HepG2 (cell line): Measurements from ENCODE around the gene RBM26. TPM values are rescaled to one million over a fixed set of nuclear protein-coding genes. Genes with fewer than 3 reads are reported as not detected.

ENCODE experiments used
- ATAC-seq: fragments of 200-7000 bp; cut with Tn5 transposase; 3 replicates; pipeline ENCODE4 v1.9.1; 2020; ENCODE audit warnings: mild to moderate bottlenecking, moderate library complexity
- BruUV-seq: library from RNA; stranded (reverse); fragments of 400-500 nt; replicated peaks from 2 replicates; lab custom pipeline; 2021; lab: Mats Ljungman, UMichigan
- CTCF ChIA-PET: fragments of 300-600 bp; formaldehyde crosslinking; extraction: SDS; loops from one replicate; lab custom pipeline; 2021; ENCODE audit warnings: low total read pairs, inconsistent platforms, low intra/inter-chr PET ratio; lab: Yijun Ruan, JAX
- POLR2A ChIA-PET: fragments of 350-600 bp; sonication (Branson Sonifier 250); formaldehyde crosslinking; loops from one replicate; lab custom pipeline; 2020; ENCODE audit warnings: antibody characterized with exemption, inconsistent platforms; lab: Yijun Ruan, JAX
- DNase-seq: peaks from one replicate; pipeline ENCODE4 v3.0.0-alpha.2; 2015; ENCODE audit warnings: low spot score
- FAIRE-seq: peaks from 3 replicates; lab custom pipeline; 2011; peaks lifted over from hg19 to GRCh38; lab: Jason Lieb, UNC
- H2AFZ ChIP-seq: one replicate; pipeline ENCODE4 v1.6.1; 2011; ENCODE audit warnings: low read length, inconsistent platforms
- H3K27ac ChIP-seq: fragments of 300-600 bp; 3 replicates; pipeline ENCODE4 v1.8.0; 2011; ENCODE audit warnings: mixed run types, mild to moderate bottlenecking, mixed read lengths, low read length, inconsistent platforms; ENCODE audit not compliant: insufficient read depth; ENCODE audit errors: extremely low read length
- H3K27me3 ChIP-seq, 2 experiments: fragments of 200-600 bp in 1 of 2; 2 replicates in 1 of 2; 3 replicates in 1 of 2; pipeline versions ENCODE4 v1.6.0 to v1.8.0; 2011; ENCODE audit warnings: low read length in 2 of 2, mild to moderate bottlenecking in 2 of 2, moderate library complexity in 2 of 2, inconsistent platforms in 1 of 2; ENCODE audit not compliant: insufficient read depth in 2 of 2, control insufficient read depth in 1 of 2
- H3K36me3 ChIP-seq, 2 experiments: fragments of 200-600 bp in 1 of 2; replicated peaks in 1 of 2; 2 replicates in 1 of 2; 3 replicates in 1 of 2; pipeline versions ENCODE4 v1.5.1 to v1.8.0; 2011; ENCODE audit warnings: low read length in 2 of 2, inconsistent platforms in 1 of 2; ENCODE audit not compliant: insufficient read depth in 2 of 2, control insufficient read depth in 1 of 2
- H3K4me1 ChIP-seq: 2 replicates; pipeline ENCODE4 v1.5.1; 2012; ENCODE audit warnings: low read length, inconsistent platforms; ENCODE audit not compliant: insufficient read depth
- H3K4me2 ChIP-seq: 2 replicates; pipeline ENCODE4 v1.6.0; 2011; ENCODE audit warnings: low read depth, low read length, inconsistent platforms
- H3K4me3 ChIP-seq, 3 experiments: fragments of 200-600 bp in 1 of 3; sonication (generic), shearing (Covaris generic) in 1 of 3; replicated peaks in 1 of 3; 2 replicates each; pipeline ENCODE4 v1.5.1; 2011 to 2016; ENCODE audit warnings: low read length in 3 of 3, inconsistent platforms in 2 of 3, low read depth in 2 of 3, mild to moderate bottlenecking in 2 of 3, control low read depth in 1 of 3, mixed read lengths in 1 of 3; ENCODE audit not compliant: insufficient read depth in 1 of 3
- H3K79me2 ChIP-seq: one replicate; pipeline ENCODE4 v1.6.1; 2011; ENCODE audit warnings: low read length, inconsistent platforms; ENCODE audit not compliant: insufficient read depth
- H3K9ac ChIP-seq: 2 replicates; pipeline ENCODE4 v1.6.0; 2011; ENCODE audit warnings: mild to moderate bottlenecking, low read depth, low read length, inconsistent platforms; ENCODE audit not compliant: insufficient read depth
- H3K9me3 ChIP-seq: 2 replicates; pipeline ENCODE4 v1.5.1; 2012; ENCODE audit warnings: mild to moderate bottlenecking, low read length
- H4K20me1 ChIP-seq: 2 replicates; pipeline ENCODE4 v1.6.0; 2011; ENCODE audit warnings: inconsistent platforms, mild to moderate bottlenecking, low read length, moderate library complexity; ENCODE audit not compliant: insufficient read depth
- CHD2 ChIP-seq: IDR thresholded peaks from 2 replicates; pipeline ENCODE4 v1.6.1; 2011; ENCODE audit warnings: low read depth, low read length, improper control_type of control experiment
- CREB1 ChIP-seq, 2 experiments: fragments of 450-650 bp in 1 of 2; IDR thresholded peaks; 2 replicates each; pipeline ENCODE4 v1.6.1; 2016 to 2017; ENCODE audit warnings: control low read depth in 1 of 2, mild to moderate bottlenecking in 1 of 2, missing compliant biosample characterization in 1 of 2, missing genetic modification characterization in 1 of 2
- NCOA1 ChIP-seq: sonication (generic); formaldehyde crosslinking; IDR thresholded peaks from 2 replicates; pipeline ENCODE4 v1.9.0; 2021; ENCODE audit warnings: missing genetic modification reagents
- RXRB ChIP-seq: IDR thresholded peaks from 2 replicates; pipeline ENCODE4 v1.6.1; 2016; ENCODE audit warnings: borderline replicate concordance, missing genetic modification reagents, missing compliant biosample characterization
- SNAI1 ChIP-seq: sonication (generic); formaldehyde crosslinking; IDR thresholded peaks from 2 replicates; pipeline ENCODE4 v1.5.0; 2020; ENCODE audit warnings: mild to moderate bottlenecking, missing genetic modification reagents, borderline replicate concordance
- TBX2 ChIP-seq: sonication (generic); formaldehyde crosslinking; IDR thresholded peaks from 2 replicates; pipeline ENCODE4 v1.5.0; 2020; ENCODE audit warnings: missing genetic modification reagents, mild to moderate bottlenecking, borderline replicate concordance
- ZMYM4 ChIP-seq: sonication (generic); formaldehyde crosslinking; IDR thresholded peaks from 2 replicates; pipeline ENCODE4 v1.8.1; 2023; ENCODE audit warnings: mild to moderate bottlenecking, missing genetic modification reagents
- ZNF570 ChIP-seq: sonication (generic); formaldehyde crosslinking; IDR thresholded peaks from 2 replicates; pipeline ENCODE4 v1.4.0; 2020; ENCODE audit warnings: mild to moderate bottlenecking, missing genetic modification reagents, borderline replicate concordance
- ZNF670 ChIP-seq: sonication (generic); formaldehyde crosslinking; IDR thresholded peaks from 2 replicates; pipeline ENCODE4 v1.8.0; 2022; ENCODE audit warnings: mild to moderate bottlenecking, missing genetic modification reagents, borderline replicate concordance
- WGBS: methylation state at CpG from one replicate; pipeline ENCODE4 v1.1.6; 2017; ENCODE audit warnings: low lambda C conversion rate; 5-methylcytosine and 5-hydroxymethylcytosine counted together
- in situ Hi-C: cut with HindIII; loops from 2 replicates; pipeline ENCODE4 v1.10.0; 2017; ENCODE audit warnings: low pct_unique_long_range_greater_than_20kb; ENCODE audit not compliant: extremely low pct_ligation_motif_present
- intact Hi-C: fragments of 100-400 bp; cut with micrococcal nuclease; formaldehyde crosslinking; loops from one replicate; pipeline ENCODE4 v1.10.0; 2022; ENCODE audit not compliant: unreplicated experiment
- polyA plus RNA-seq, 8 experiments: library from polyadenylated mRNA; depleted of rRNA in 3 of 8; stranded (reverse) in 7 of 8; unstranded in 1 of 8; fragments of >200 nt; fragmentation: Illumina TruSeq in 4 of 8; extraction: Trizol in 4 of 8; gene quantifications; 2 replicates each; pipeline versions ENCODE4 v1.2.1 to v1.2.3, GENCODE V29; 2011 to 2016; ENCODE audit warnings: low read depth in 4 of 8, missing spikeins in 1 of 8, mixed read lengths in 1 of 8; ENCODE audit not compliant: insufficient read depth in 1 of 8
- total RNA-seq, 5 experiments: library from RNA; depleted of rRNA; stranded (reverse); fragments of >200 nt; fragmentation: Illumina TruSeq; extraction: Trizol; gene quantifications; 2 replicates each; pipeline ENCODE4 v1.2.3, GENCODE V29; 2016; ENCODE audit warnings: low read depth in 1 of 5
- TF ChIP-seq, protein P1 (sequence below): sonication (generic); formaldehyde crosslinking; IDR thresholded peaks from 2 replicates; pipeline ENCODE4 v1.9.0; 2021; ENCODE audit warnings: missing genetic modification reagents, mild to moderate bottlenecking, borderline replicate concordance
- TF ChIP-seq, protein P2 (sequence below): sonication (generic); formaldehyde crosslinking; IDR thresholded peaks from 2 replicates; pipeline ENCODE4 v1.5.0; 2020; ENCODE audit warnings: missing genetic modification reagents
- TF ChIP-seq, protein P3 (sequence below), 2 experiments: sonication (generic) in 1 of 2; formaldehyde crosslinking in 1 of 2; IDR thresholded peaks; 2 replicates each; pipeline versions ENCODE4 v1.4.0 to v1.6.1; 2016 to 2020; ENCODE audit warnings: borderline replicate concordance in 1 of 2, low read depth in 1 of 2, mild to moderate bottlenecking in 1 of 2, missing genetic modification reagents in 1 of 2
- TF ChIP-seq, protein P4 (sequence below): conservative IDR thresholded peaks from 2 replicates; pipeline ENCODE4 v1.6.1; 2018; ENCODE audit warnings: missing genetic modification reagents

RBM26 gene
- total and polyA plus RNA-seq, 2 of the 13 experiments (the other 11 are each of a cell fraction or from before 2014, with no cell fraction given): 19.4 to 34.4 TPM

DNA sequence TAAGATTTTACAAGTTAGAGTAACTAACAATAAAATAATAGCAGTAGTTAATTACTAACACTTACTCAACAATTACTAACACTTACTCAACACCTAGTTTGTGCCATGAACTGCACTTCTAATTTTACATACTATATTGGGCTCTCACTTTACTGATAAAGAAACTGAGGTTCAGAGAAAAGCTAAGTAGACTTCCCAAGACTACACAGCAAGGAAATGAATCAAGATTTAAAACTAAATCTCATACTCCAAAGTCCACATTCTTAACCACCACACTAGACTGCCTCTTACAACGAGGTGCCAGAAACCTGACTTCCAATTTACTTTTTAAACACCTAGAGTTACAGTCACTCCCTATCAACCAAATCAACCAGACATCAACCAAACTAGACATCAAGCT, 25.1 kb downstream of the RBM26 start:
- Histone ChIP-seq H3K27ac (no peak overlapping the region), H4K20me1 (peaks cover 22% of the 10 kb centered on the region; the same call in 1 of the 2 replicates), H3K4me2 (no peak overlapping the region), H3K9ac (no peak overlapping the region), H3K9me3 (no peaks in the 10 kb centered on the region), H3K4me1 (peaks cover 13% of the 10 kb centered on the region), H3K4me3 (no peak overlapping the region), H2AFZ (no peak overlapping the region), H3K27me3 (no peaks in the 10 kb centered on the region), H3K36me3 (peaks cover 7 to 22% of the 10 kb centered on the region in 2 experiments; a peak in 4 of 5 replicates), H3K79me2 (peaks cover 67% of the 10 kb centered on the region)
- no peak for DNase-seq
- FAIRE-seq: no peak
- 87% methylated on average over 1 of the region's 1 CpG for WGBS
- intact Hi-C loops (no loop called here), in situ Hi-C loops (no loop called here)
- ChIA-PET CTCF (interaction anchor here (1.2 kb wide), 1 partner anchor 9 kb away, joined by 3 read pairs; no protein-coding TSS in a partner anchor), POLR2A (no interaction called here)
- TF ChIP-seq, protein P1, sequence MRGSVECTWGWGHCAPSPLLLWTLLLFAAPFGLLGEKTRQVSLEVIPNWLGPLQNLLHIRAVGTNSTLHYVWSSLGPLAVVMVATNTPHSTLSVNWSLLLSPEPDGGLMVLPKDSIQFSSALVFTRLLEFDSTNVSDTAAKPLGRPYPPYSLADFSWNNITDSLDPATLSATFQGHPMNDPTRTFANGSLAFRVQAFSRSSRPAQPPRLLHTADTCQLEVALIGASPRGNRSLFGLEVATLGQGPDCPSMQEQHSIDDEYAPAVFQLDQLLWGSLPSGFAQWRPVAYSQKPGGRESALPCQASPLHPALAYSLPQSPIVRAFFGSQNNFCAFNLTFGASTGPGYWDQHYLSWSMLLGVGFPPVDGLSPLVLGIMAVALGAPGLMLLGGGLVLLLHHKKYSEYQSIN (CRISPR knock-in tag): no peak
- TF ChIP-seq RXRB (CRISPR knock-in tag): no peak
- TF ChIP-seq NCOA1 (CRISPR knock-in tag): no peak
- TF ChIP-seq ZNF670 (CRISPR knock-in tag): no peak
- TF ChIP-seq, protein P2, sequence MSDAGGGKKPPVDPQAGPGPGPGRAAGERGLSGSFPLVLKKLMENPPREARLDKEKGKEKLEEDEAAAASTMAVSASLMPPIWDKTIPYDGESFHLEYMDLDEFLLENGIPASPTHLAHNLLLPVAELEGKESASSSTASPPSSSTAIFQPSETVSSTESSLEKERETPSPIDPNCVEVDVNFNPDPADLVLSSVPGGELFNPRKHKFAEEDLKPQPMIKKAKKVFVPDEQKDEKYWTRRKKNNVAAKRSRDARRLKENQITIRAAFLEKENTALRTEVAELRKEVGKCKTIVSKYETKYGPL (CRISPR knock-in tag): no peak
- TF ChIP-seq TBX2 (CRISPR knock-in tag): no peak
- TF ChIP-seq, protein P3, sequence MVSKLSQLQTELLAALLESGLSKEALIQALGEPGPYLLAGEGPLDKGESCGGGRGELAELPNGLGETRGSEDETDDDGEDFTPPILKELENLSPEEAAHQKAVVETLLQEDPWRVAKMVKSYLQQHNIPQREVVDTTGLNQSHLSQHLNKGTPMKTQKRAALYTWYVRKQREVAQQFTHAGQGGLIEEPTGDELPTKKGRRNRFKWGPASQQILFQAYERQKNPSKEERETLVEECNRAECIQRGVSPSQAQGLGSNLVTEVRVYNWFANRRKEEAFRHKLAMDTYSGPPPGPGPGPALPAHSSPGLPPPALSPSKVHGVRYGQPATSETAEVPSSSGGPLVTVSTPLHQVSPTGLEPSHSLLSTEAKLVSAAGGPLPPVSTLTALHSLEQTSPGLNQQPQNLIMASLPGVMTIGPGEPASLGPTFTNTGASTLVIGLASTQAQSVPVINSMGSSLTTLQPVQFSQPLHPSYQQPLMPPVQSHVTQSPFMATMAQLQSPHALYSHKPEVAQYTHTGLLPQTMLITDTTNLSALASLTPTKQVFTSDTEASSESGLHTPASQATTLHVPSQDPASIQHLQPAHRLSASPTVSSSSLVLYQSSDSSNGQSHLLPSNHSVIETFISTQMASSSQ (IDR thresholded peaks at IDR 0.05; ENCODE audit: low read depth): no peak
- TF ChIP-seq, protein P3 (CRISPR knock-in tag; IDR thresholded peaks at IDR 0.05; ENCODE audit: borderline replicate concordance): no peak
- no peak for TF ChIP-seq ZMYM4 (CRISPR knock-in tag)
- TF ChIP-seq CHD2: no peak
- no peak for TF ChIP-seq SNAI1 (CRISPR knock-in tag)
- no peak for TF ChIP-seq ZNF570 (CRISPR knock-in tag)
- TF ChIP-seq, protein P4, sequence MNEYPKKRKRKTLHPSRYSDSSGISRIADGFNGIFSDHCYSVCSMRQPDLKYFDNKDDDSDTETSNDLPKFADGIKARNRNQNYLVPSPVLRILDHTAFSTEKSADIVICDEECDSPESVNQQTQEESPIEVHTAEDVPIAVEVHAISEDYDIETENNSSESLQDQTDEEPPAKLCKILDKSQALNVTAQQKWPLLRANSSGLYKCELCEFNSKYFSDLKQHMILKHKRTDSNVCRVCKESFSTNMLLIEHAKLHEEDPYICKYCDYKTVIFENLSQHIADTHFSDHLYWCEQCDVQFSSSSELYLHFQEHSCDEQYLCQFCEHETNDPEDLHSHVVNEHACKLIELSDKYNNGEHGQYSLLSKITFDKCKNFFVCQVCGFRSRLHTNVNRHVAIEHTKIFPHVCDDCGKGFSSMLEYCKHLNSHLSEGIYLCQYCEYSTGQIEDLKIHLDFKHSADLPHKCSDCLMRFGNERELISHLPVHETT (CRISPR knock-in tag): no peak
- TF ChIP-seq CREB1 (IDR thresholded peaks at IDR 0.05): no peak
- no peak for TF ChIP-seq CREB1 (CRISPR knock-in tag; IDR thresholded peaks at IDR 0.05)
- ATAC-seq: no peak
- BruUV-seq: no TSS peak
